NCI-H146 treated with DMSO at 0.1 percent for 48 hours (cell line): Measurements from ENCODE around the gene ZMYM4.
"Not testable (repeated sequence)": the region's sequence is repeated elsewhere in the genome, so short reads cannot be mapped to it uniquely, and the experiment has no call there.

Source experiments
- DNase-seq: peaks from one replicate; lab custom pipeline; 2025; ENCODE audit not compliant: unreplicated experiment; lab: John Stamatoyannopoulos, UW

Gene ZMYM4

DNA sequence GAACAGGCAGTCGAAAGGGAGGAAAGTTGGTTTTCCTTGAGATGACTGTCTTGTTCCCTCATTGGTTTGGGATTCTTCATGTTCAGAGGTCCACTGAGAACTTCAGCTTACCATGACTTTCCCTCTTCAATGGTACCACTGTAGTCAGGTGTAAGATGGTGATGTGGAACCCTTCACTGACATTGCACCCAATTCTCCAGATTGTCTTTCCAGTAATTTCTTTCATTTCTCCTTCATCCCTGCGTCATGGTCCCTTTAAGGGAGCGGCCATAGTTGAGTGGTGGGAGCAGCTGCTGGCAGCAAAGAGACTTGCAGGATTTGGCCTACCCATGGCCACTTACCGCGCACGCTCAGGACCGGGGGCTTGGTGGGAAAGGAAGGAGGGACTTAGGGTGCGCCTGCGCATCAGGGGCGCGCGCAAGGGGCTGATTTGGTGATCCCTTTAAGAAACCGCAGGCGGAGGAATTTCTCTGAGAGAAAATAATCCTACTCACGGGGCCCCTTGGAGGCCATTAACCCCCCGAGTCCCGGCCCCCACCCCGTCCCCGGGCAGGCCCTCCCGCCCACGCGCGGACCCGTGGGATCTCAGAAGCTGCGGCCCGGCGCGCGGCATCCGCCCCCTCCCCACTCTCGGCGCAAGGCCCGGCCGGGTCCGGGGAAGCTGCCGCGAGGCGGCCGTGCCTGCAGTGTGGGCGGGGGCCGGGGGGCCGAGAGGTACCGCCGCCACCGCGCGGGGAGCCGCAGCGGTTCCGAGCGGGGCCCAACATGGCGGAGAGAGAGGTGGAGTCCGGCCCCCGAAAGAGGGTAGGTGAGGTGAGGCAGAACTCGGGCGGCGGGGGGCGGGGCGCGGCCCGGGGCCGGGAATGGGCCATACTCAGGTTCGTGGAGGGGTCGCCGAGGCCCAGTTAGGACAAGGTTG lies at the start of gene ZMYM4:
Gene ZMYM4 (plus strand): TSS at position 428 of the 919 bp plus-strand sequence. CDS start 338 bp downstream, at position 766.
- DNase-seq = peak; percentile 74

DNA sequence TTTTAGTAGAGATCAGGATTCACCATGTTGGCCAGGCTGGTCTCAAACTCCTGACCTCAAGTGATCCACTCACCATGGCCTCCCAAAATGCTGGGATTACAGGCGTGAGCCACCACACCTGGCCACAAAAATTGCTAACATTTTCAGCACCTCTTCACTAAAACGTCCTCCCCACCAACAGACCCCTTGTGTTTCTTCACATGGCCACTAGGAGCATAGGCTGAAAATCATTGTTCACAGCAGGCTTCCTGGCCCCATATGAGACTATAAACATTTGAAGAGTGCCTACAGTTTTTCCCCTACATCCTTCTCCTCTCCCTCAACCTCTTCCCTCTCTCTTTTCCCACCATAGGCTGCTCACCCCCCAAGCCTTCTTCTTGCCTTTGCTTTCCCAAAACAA lies 47.5 kb upstream of the ZMYM4 start:
- no peak for DNase-seq

DNA sequence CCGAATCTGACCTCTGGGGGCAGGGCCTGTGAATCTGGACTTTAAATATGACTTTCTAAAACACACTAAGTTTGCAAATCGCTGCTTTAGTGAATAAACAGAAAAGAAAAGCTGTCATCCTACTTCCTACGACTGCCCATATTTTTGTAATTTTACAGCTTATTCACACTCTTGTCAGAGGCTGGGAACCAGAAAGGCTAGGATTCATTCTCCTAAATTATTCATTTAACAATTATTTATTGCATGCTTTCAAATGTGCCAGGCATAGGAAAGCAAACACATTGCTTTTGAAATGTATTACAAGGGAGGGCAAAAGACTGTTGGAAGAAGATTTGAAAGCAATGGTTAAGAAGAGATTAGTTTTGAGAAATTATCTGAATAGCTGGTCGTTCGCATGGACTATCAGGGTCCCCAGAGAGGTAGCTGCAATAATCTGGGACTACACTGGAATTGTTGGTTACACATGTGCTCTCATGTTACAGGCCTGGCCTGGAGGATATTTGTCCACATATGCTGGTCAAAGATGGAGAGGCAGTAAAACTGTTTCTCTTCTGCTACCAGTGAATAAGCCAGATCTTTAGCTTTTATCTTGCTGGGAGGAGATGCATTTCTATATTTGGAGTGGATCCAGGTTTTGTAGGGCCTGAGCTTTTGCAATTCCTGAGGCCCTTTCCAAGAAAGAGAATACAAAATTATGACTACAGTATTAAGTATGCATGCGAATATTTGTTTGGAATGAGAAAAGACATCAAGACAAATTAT lies 46.0 kb upstream of the ZMYM4 start:
- DNase-seq = no peak

DNA sequence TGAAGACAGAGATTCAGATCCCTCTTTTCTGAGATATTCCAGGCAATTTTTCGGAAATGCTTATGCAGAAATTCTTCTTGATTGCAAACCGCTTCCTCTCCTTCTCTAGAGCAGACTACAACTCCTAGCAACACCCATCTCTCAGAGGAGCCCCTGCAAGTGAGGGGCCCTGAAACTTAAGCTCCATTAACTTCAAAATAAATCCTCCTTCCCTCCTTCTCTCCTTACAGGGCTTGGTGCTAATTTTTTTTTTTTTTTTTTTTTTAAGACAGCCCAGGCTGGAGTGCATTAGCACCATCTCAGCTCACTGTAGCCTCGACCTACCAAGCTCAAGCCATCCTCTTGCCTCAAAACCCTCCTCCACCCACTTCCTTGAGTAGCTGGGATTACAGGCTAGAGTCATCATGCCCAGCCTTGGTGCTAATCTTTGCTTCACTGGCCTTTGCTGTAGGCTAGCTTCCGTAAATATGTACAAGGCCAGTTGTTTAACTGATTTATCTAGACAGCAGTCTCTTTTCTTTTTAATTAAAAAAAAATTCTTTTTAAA lies 45.4 kb upstream of the ZMYM4 start:
- DNase-seq = no peak

DNA sequence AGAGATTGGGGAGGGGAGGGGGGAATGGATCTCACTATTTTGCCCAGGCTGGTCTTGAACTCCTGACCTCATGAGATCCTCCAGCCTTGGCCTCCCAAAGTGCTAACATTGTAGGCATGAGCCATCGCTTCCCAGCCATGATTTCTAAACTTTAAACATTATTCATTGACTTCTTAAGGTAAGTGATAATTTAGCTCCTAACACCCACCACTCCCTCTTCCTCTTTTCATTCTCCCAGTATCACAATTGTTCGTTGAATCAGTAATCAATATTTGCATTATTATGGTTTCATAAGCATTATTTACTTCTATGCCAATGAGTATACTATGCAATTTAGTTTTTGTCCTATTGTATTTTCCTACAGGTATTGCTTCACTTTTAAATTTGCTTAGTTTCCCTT lies 42.0 kb upstream of the ZMYM4 start:
- no peak for DNase-seq

DNA sequence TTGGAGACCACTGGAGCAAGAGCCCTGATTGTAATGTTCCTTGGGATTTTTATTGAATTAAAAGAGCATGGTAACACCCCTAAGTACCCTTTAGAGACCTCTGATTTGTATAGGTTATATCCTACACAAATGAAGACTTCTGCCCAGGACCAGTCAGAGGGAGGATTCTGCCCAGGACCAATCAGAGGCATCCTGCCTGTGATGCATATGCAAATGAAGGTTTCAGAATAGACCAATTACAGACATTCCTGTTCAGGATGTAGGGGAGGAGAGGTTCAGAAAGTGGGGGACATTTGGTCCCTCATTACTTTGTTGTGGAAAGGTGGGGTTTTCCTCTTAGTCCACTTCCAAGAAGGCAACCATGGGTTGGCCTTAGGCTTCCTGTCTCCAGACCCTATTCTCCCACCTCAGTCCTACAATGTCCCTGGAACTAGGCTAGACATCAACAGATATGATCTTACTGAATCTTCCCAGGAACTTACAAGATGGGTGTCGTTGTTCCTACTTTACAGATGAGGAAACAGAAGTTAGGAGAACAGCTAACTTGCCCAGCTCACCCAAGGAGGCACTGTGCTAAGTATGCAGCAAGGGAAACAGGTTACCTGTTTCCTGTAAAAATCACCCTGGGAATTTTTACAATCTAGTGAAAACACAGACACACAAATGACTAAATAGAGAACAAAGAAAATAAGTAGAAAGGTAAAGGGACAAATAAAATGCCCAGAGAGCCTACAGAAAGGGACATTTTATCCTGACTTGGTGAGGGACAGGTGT lies 38.7 kb upstream of the ZMYM4 start:
- DNase-seq = no peak

DNA sequence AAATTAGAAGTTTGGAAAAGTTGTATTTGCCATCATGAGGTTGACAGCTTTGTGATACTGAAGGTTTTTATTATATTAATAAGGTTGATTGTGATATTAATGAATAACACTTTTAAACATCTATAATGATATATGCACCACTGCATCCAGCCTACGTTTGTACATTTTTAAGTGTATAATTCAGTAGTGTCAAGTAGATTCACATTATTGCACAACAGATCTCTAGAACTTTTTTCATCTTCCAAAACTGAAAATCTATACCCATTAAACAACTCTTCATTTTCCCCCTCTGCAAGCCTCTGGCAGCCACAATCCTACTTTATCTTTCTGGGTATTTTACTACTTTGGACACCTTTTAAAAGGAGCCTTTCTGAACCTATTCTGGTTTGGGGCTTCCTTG lies 37.2 kb upstream of the ZMYM4 start:
- no peak for DNase-seq

DNA sequence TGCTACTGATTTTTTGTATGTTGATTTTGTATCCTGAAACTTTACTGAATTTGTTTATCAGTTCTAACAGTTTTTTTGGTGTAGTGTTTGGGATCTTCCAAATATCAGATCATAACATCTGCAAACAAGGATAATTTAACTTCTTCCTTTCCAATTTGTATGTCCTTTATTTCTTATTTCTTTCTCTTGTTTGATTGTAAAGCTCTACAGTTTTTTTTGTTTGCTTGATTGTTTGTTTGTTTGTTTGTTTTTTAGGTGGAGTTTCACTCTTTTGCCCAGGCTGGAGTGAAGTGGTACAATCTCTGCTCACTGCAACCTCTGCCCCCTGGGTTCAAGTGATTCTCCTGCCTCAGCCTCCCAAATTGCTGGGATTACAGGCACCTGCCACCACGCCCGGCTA lies 31.7 kb upstream of the ZMYM4 start:
- DNase-seq = not testable (repeated sequence)

DNA sequence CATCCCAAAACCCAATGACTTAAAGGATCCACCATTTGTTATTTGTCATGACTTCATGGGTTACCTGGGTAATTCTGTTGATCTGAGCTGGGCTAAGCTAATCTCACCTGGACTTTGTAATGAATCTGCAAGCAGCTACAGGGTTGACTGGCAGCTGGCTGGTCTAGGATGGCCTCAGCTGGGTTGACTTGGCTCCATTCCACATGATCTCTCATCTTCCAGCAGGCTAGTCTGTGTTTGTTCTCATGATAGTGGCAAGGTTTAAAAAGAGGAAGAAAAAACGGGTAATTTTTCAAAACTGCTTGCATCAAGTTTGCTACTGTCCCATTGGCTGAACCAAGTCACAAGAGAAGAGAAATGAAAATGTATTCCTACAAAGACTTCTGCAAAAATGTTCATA lies 24.8 kb upstream of the ZMYM4 start:
- peak; percentile 4 for DNase-seq

DNA sequence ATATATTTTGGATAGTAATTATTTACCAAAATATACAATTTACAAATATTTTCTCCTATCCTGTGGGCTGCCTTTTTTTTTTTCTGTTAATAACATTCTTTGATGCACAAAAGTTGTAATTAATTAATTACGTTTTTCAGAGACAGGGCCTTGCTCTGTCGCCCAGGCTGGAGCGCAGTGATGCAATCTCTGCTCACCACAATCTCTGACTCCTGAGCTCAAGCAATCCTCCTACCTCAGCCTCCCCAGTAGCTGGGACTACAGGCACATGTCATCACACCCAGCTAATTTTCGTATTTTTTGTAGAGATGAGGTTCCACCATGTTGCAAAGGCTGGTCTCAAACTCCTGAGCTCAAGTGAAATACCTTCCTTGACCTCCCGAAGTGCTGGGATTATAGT lies 21.3 kb upstream of the ZMYM4 start:
- DNase-seq = no peak

DNA sequence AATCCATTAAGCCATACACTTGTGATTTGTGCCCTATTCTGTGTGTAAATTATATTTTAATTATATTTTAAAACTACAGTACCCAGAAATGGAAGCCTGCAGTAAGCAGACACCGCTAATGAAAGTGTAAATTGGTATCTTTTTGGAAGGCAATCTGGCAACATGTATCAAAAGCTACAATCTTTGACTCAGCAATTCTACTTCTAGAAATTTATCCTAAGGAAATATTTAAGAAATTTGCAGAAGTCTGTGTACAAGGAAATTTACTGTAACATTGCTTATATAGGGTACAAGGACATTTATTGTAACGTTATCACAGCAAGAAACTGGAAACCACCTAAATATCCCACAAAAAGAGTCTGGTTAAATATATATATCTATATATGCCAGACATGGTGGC lies 14.6 kb upstream of the ZMYM4 start:
- no peak for DNase-seq

DNA sequence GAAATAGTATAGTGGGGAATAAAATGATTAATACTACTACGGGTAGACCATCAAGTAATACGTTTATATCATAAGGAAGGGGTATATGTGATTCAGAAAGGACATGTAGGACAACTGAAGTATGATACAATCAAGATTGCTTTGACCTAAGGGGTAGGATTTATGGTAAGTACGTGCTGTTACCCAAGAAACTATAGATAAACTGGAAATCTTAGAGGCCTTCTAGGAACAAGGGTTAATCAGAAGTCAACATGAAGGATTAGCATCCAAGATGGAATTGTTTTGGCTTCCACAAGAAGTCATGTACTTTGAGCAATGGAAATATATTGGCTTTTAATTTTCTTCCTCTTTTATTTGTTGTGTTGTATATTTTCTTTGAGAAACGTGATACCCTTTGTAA lies 13.2 kb upstream of the ZMYM4 start:
- no peak for DNase-seq

DNA sequence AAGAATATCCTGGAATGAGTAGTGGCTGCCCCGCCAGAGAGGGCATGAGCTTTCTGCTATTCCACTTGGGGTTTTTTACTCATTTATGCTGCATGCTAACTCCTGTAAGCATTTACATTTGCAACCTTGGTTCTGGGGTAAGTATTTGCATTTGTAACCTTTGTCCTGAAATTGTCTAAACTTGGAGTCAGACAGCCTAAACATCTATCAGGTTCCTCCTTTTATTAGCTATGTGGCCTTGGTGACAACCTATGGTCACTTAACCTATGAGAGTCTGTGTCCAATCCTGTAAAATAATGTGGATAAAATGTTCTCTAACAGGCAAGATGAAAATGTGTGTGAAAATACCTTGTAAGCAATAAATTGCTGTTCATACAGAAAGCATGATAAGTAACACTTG lies 8.9 kb upstream of the ZMYM4 start:
- DNase-seq = no peak

DNA sequence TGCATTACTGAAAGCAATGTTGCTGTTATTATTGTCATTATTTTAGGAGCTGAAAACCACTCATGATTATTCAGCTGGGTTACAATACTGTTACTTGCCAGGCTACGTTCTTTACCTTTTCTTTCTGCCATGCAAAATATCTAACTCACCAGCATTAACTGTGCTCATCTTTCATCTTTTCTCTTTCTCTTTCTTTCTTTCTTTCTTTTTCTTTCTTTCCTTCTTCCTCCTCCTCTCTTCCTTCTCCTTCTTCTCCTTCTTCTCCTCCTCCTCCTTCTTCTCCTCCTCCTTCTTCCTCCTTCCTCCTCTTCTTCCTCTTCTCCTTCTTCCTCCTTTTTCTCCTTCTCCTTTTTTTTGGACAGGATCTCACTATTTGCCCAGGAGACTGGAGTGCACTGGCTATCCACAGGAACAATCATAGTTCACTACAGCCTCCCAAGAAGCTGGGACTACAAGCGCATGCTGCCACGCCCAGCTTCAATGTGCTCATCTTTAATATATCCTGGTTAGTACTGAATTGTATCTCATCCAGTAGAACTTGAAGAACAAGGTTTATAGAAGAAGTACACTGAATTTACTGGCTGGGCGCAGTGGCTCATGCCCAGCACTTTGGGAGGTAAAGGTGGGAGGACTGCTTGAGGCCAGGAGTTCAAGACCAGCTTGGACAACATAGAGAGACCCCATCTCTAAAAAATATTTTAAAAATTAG lies 6.9 kb upstream of the ZMYM4 start:
- no peak for DNase-seq

DNA sequence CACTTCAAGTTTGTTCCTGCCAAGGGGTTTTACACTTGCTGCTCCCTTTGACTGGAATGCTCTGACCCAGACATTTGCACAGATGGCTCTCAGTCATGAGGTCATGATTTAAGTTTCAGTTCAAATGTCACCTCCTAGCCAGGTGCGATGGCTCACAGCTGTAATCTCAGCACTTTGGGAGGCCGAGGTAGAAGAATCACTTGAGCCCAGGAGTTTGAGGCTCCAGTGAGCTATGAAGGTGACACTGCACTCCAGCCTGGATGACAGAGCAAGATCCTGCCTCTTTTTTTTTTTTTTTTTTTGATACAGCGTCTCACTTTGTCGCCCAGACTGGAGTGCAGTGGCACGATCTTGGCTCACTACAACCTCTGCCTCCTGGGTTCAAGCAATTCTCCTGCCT lies 4.5 kb upstream of the ZMYM4 start:
- no peak for DNase-seq

DNA sequence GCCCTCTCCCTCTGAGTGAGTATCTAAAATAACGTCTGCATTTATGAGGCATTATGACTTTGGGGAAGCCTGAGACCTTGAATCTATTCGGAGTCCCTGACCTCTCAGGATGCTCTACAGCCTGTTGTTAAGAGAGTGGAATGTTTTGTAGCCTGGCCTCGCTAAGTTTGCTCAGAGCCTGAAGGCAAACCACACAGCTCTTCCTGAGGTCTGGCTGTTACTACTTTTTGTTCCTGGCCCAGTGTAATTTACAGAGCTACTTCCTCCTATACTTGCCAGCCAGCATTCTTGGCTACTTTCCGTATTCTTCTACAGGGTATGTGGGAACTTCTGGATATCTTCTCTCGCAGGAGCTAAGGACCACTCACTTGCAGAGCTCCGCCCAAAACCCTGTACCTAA lies 3.6 kb upstream of the ZMYM4 start:
- no peak for DNase-seq

DNA sequence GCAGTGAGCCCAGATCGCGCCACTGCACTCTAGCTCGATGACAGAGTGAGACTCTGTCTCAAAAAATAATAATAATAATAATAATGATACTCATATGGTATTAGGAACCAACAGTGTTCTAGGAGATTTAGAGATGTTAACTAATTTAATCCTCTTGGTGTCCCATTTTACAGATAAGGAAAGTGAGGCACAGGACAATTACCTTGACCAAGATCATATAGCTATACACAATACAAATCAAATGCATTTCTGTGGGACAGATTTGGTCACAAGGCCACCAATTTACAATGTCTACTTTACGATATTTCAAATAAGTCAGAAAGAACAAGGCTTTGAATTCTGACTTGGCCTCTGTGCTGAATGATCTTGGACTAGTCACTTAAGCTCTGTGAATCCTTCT lies 2.2 kb upstream of the ZMYM4 start:
- DNase-seq = no peak

DNA sequence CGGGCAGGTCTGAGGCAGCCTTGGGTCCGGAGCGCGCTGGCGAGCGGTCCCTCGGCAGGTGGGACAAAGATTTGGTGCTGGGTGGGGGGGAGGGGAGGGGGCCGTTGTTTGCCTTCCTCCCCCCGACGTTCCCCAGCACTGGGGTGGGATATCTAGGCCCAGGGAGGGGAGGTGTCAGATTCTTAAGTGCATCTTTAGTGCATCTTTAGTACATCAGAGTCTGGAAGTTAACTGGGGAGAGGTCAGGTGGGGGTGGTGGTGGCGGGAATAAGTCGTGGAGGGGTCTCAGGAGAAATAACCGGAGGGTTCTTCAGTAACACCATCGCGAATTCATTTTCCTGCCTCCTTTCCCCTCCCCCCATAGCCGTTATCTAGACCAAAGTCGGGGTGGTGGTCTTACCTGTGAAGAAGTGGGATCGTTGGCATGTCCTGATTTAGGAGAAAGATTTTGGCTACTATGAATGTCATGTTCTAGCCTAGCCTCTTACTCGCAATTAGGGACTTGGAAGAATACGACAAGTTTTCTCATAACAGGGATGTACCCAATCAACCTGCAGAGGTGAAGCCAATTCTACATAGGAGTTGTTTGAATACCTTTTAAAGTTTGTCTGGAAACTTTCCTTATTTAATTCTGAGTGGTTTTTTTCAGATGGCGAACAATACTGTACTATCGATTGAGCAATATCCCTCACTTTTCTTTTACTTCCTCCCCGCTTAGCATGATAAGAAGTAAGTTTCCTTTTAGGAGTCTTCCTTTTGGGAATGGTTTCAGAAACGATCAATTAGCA lies 886 bp downstream of the ZMYM4 start:
- no peak for DNase-seq

DNA sequence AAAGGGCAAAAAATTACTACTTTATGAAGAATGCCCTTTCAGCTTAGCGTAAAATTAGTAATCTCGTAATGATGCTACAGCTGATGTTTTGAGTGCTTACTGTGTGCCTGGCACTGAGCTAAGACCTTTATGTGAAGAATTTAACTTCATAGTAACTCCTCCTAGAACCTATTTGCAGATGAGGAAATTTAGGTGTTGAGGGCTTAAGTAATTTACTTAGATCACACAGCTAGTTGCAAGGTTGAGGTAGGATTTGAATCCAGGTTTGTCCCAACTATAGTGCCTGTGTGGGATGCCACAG lies 1.4 kb downstream of the ZMYM4 start:
- DNase-seq = no peak

DNA sequence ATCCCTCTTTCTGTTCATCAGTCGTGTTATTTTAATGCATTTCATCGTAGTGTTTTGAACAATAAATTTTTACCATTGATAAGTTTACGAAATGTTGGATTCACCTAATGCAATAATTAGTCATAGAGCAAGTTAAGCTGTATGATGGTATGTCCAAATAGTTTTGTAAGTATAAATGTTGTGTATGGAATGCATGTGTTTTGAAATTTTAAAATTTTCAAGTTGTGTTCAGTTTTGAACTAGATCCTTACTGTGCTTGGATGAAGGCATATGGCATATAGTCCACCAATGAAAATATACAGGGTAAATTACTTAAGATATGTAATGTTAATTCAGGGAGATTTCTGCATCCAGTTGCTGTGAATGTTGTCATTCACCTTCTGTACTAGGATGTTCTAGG lies 2.3 kb downstream of the ZMYM4 start:
- no peak for DNase-seq
